Left cardiac atrium (tissue), 4 donors: Measurements from ENCODE around the gene SRC. TPM values are rescaled to one million over a fixed set of nuclear protein-coding genes. Genes with fewer than 3 reads are reported as not detected.
A peak's percentile ranks its signal among the peaks of the same experiment; 100 is the strongest.

Experiments
- ATAC-seq, 2 donors: fragments of 200-7000 bp; cut with Tn5 transposase; one replicate each; pipeline ENCODE4 v1.9.1; 2020; ENCODE audit warnings: mild to moderate bottlenecking in 2 of 2, moderate library complexity in 2 of 2
- DNase-seq: peaks from one replicate; pipeline ENCODE4 v3.0.0-alpha.2; 2020
- intact Hi-C, 2 donors: fragments of 100-400 bp; cut with DNase I; formaldehyde crosslinking; loops; one replicate each; pipeline versions ENCODE4 v1.14.1 to v1.15.1; 2022 to 2023
- total RNA-seq, 2 donors: library from RNA; stranded (reverse); fragmentation: NEBNext Ultra II Directional; extraction: Animal tissue kit (Norgen Biotek cat#: 25700); gene quantifications; one replicate each; pipeline ENCODE4 v1.2.1, GENCODE V29; 2021
- donor health status: DM: no; HTN: yes; CAD: no.
- donor health status: DM: no; HTN: yes; CAD: no; lungs with severe emphysema.
- donor health status: DM: yes; HTN: yes; CAD: no.
- donor health status: Dilated cardiomyopathy.

The SRC gene
- total RNA-seq, 2 donors from 2014 or later, result 9.2 to 10.2 TPM

DNA sequence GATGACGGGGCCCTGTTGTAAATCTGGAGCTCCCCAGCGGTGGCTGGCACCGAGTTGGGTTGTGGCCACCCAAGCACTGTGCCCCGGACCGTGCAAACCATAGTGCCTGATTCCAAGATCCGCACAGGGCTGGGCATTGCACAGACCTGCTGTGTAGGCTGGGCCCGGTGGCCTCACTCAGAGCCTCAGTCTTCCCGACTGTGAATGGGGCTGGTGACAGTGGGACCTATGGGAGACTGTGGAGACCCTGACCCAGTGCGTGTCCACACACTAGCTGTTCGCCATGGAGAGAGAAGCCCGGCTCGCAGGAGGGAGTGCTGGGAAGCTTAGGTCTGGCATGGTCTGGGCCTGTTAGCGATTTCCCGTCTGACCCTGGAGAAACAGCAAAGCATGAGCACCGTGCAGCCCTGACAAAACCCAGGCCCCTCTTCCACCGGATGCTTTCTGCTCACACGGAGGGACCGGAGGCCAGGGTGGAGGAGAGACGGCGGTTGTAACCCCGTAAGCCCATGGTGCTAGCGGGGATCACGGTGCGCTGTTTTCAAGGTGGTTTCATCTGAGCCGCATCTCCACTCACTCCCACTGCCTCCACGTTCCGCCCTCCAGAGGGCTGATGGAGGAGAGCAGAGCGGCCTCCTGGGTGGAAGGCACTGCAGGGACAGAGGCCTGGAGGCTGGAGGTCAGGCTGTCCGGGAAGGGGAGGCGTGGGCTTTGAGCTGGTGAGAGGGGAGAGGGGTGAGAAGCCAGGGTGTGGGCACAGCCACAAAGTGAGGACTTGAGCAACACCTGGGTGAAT lies 52.2 kb downstream of the SRC start:
- intact Hi-C loops, result no loop called here
- DNase-seq (no peak), ATAC-seq (no peak)

DNA sequence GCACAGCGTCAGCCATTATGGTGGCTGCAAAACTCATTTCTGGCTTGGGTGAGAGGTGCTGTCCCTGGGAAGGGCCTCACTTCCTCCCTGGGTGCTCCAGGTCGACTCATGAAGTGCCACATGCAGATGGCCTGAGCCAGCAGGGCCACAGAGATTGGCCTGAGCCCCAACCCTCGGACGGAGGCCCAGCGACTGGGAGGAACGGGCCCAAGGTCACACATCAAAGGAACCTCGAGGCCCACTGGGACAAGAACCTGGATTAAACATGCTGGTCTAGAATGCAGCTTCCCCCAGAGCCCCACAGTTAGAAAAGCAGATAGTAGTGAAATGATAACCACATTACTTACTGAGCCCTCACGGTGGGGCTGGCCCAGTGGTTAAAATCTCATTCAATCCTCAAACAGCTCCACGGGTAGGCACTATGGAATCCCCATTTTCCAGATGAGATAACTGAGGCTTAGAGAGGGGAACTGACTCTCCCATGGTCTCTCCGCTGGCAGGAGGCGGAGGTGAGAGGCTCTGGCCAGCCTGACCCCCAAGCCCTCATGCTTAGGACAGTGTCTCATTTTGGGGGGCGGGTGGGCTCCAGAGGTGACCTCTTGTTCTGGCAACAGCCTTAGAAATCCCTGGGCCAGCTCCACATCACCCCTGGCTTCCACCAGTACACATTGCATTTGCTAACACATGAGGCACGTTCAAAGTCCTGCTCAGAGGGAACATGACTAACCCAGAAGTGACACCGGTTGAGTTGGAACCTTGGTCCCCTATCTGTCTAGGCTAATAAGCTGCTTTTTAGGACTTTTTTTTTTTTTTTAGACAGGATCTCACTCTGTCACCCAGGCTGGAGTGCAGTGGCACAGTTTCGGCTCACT lies 53.0 kb downstream of the SRC start:
- intact Hi-C loops, result no loop called here
- no peak for ATAC-seq
- DNase-seq, result no peak

DNA sequence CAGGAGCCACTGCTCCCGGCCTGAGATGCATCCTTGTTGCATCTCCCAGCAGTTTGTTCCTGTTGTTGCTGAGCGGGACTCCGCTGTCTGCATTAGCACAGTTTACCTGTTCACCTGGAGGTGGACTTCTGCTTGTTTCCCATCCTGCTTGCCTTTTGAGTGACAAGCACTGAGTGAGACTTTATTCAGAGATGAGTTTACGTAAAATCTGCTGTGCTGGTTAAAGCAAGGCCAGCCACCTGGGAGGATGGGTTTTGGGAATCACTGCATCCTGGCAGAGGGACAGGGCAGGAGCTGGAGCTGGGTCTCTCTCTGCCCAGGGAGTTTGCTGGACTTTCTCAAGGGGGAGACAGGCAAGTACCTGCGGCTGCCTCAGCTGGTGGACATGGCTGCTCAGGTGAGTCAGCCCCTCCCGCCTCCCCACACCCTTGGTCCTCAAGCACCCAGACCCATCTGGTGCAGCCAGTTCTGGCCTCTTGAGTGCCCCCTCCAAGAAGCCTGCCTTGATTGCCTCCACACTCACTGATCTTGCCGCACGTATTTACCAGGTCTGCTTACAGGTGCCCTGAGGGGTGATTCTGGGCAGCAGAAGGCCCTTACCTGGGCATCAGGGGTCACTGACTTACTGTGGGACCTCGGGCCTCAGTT lies 55.5 kb downstream of the SRC start:
- no peak for DNase-seq
- no peak for ATAC-seq
- intact Hi-C loops, result no loop called here

DNA sequence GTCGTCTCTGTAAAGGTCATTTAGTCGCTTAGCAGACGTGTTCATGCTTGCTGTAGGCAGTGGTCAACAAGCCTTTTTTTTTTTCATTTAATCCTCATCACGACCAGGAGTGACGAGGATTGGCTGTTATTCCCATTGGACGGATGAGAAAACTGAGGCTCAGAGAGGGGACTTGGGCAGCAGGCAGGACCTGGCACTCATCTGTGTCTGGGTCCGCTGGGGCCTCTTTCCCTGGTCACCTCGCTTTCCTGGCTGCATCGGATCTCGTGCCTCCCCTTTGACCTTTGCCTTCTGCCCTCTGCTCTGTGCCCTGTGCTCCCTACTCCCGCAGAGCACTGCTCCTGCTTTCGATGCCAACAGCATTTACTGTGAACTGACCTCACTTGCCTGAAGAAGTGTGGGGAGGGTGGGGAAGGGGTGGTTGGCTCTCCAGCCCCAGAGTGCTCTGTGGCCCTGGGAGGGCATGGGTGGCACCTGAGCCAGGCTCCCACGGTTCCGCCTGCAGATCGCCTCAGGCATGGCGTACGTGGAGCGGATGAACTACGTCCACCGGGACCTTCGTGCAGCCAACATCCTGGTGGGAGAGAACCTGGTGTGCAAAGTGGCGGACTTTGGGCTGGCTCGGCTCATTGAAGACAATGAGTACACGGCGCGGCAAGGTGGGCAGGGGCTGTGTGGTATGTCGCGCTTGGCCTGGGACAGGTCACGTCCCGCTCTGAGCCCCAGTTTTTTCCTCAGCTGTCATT lies 56.2 kb downstream of the SRC start:
- ATAC-seq (no peak), DNase-seq (no peak)
- intact Hi-C loops, result no loop called here

DNA sequence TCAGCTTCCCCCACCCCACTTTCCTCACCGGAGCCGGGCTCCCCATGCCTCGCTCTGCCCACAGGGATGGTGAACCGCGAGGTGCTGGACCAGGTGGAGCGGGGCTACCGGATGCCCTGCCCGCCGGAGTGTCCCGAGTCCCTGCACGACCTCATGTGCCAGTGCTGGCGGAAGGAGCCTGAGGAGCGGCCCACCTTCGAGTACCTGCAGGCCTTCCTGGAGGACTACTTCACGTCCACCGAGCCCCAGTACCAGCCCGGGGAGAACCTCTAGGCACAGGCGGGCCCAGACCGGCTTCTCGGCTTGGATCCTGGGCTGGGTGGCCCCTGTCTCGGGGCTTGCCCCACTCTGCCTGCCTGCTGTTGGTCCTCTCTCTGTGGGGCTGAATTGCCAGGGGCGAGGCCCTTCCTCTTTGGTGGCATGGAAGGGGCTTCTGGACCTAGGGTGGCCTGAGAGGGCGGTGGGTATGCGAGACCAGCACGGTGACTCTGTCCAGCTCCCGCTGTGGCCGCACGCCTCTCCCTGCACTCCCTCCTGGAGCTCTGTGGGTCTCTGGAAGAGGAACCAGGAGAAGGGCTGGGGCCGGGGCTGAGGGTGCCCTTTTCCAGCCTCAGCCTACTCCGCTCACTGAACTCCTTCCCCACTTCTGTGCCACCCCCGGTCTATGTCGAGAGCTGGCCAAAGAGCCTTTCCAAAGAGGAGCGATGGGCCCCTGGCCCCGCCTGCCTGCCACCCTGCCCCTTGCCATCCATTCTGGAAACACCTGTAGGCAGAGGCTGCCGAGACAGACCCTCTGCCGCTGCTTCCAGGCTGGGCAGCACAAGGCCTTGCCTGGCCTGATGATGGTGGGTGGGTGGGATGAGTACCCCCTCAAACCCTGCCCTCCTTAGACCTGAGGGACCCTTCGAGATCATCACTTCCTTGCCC lies 57.4 kb downstream of the SRC start:
- ATAC-seq (no peak), DNase-seq (no peak)
- intact Hi-C loops, result no loop called here

DNA sequence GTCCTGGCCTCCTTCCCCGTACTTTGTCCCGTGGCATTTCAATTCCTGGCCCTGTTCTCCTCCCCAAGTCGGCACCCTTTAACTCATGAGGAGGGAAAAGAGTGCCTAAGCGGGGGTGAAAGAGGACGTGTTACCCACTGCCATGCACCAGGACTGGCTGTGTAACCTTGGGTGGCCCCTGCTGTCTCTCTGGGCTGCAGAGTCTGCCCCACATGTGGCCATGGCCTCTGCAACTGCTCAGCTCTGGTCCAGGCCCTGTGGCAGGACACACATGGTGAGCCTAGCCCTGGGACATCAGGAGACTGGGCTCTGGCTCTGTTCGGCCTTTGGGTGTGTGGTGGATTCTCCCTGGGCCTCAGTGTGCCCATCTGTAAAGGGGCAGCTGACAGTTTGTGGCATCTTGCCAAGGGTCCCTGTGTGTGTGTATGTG lies 58.5 kb downstream of the SRC start:
- intact Hi-C loops, result no loop called here
- ATAC-seq (no peak), DNase-seq (no peak)

DNA sequence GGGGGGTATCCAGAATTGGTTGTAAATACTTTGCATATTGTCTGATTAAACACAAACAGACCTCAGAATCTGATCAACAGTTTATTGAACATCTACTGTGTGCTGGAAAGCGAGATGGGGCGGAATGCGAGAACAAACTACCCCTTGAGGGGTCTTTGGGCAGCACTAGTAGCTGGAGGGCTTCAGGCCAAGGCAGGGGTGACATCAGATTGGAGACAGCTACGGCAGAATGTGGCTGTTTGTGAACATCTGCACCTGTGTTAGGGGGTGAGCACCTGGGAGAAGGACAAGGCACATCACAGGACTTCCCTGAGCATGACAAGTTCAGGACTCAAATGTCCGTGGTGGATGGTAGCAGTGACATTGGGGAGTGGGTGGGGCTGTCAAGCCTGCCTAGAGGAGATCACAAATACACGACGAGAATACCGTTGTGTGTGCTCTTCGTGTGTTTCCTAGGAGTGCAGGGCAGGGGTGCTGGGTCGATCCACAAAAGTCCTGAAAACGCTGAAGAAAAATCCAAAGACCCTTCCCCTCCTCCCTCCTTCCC lies 59.5 kb downstream of the SRC start:
- DNase-seq (no peak), ATAC-seq (no peak)
- intact Hi-C loops, result no loop called here

DNA sequence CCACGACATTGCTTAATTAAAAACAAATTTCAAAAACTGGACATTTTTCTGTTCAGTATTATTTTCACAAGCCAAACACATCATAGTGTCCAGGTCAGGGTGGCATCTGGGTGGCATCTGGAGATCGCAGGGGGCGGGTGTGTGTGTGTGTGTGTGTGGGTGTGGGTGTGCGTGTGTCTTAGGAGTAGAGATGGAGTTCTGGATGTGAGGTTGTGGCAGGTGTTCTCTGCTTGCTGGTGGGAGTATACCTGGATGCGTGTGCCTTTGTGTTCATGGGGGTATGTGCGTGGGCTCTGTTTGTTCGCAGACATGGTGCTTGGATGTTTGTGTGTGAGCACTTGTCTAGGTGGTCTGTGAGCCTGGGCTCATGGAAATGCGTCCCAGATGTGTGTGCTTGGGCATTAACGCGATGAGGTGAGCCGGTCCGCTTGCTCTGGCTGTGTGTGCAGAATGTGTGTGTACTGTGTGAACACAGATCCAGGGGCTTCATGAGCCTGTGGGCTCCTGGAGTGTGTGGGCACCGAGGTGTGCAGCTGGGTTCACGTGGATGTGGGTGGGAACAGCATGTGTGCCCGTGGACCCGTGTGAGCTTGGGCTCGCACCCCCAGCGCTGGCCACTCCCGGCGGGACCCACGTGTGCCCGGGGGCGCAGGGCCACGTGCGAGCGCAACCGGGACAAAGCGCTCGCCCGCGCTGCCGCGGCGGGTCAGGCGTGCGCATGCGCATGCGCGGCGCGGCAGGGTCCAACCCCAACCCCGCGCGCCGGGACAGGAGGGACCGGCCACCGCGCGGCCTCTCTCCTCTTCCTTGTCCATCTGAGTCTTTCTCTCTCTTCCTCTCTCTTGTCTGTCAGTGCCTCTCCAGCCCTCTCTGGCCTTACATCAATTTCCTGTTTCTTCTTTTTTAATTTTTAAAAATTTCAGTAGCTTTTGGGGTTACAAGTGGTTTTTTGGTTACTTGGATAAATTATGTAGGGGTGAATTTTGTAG lies 60.4 kb downstream of the SRC start:
- DNase-seq, result peak; percentile 46
- intact Hi-C loops, result no loop called here

DNA sequence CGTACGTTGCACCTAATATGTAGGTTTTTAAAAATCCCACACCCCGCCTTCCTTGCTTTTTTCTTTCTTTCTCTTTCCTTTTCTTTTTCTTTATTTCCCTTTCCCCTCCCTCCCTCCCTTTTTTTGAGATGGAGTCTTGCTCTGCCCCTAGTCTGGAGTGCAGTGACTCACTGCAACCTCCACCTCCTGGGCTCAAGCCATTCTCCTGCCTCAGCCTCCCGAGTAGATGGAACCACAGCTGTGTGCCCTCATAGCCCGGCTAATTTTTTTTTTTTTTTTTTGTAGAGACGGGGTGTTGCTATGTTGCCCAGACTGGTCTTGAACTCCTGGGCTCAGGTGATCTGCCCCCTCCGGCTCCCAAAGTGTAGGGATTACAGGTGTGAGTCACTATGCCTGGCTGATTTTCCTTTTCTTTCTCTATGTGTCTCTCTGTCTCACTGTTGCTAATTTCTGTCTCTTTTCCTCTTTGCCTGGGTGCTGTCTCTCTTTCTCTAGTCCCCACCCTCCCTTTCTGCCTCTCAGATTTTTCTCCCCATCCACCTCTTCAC lies 61.2 kb downstream of the SRC start:
- ATAC-seq, result peak in 1 of 2 donors; percentile 50
- intact Hi-C loops, result no loop called here
- no peak for DNase-seq

More for the DNA sequence above, 60.4 kb downstream of the SRC start:
- ATAC-seq, result peak; percentile 73

DNA sequence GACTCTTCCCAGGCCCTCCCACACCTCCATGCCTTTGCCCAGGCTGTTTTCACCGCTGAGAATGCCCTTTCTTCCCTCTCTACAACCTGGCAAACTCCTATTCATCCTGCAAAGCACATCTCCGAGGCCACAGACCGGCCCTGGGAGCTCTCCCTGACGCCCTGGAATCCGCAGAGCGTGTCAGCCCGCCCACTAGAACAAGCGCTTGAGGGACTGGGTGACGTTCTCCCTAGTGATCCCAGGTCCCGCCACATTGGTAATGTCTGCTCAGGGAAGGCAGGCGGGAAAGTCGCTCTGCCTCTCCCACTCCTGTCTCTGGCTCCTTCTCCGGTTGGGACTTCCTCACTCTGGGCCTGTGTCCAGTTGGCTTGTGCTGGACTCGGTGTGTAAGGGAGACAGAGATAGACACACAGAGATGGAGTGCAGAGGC lies 61.6 kb downstream of the SRC start:
- ATAC-seq (peak; percentile 16 to 49), DNase-seq (no peak)
- intact Hi-C loops, result no loop called here

DNA sequence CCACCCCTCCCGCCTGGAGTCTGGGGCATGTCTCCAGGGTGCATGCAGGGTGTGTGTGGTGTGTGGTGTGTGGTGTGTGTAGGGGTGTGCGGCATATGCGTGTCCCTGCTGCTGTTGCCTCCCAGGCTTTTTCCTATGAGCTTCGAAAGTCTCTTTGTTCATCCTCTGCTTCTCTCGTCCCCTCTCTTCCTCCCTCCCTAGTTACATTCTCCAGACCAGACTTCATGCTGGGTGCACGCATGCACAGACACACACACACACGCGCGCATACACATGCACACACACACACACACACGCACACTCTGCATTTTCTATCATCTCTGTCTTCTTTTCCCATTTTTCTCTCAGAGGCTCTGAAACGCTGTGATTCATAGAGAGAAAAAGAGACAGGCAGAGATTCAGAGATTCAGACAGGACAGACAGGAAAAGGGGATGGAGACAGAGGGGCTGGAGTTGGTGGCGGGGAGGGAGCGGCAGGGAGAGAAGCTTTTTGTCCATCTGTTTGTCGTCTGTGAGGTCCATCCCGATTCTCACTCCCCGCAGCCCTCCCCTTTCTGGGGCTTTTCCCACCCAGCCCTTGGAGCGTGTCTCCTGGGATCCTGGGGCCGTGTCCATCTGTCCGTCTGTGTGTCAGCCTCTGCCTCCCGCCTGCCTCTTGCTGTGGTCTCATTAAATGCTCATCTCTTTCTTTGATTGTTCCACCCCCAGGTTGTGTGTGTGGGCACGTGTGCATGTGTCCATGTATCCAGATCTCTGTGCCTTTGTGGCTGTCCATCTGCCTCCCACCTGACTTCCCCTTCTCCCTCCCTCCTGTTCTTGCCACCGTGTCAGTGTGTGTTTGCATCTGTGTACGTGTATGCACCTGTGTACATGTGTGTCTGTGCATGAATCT lies 62.6 kb downstream of the SRC start:
- no peak for DNase-seq
- intact Hi-C loops, result no loop called here
- ATAC-seq, result no peak

DNA sequence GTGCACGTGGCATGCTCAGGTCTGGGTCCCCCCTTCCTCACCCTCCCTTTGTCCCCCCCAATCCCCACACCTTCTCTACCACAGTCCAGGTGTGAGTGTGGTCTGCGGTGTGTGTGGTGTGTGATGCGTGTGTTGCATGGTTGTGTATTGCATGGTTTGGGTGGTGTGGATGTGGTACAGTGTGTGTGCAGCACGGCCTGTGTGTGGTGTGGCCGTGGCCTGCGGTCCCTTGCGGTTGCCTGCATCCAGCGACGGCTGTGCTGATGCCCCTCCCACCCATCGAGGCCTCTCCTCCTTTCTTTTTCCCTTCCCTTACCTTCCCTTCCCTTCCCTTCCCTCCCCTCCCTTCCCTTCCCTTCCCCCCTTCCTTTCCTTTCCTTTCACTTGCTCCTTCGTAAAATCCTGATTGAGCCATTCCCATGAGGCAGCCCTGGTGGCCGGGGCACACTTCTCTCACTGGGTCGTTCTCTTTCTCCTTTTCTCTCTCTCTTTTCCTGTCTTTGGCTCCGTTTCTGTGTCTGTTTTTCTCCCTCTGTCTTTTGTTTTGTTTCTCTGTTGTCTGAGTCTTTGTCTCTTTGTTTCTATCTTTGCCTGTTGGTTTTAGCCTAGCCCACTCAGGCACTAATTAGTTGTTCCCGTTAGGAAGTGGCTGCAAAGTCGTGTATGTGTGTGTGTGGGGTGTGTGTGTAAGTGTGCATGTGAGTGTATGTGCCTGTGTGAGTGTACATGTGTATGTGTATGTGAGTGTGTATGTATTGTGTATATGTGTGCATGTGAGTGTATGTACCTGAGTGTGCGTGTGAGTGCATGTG lies 65.7 kb downstream of the SRC start:
- ATAC-seq (no peak), DNase-seq (no peak)
- intact Hi-C loops, result no loop called here

DNA sequence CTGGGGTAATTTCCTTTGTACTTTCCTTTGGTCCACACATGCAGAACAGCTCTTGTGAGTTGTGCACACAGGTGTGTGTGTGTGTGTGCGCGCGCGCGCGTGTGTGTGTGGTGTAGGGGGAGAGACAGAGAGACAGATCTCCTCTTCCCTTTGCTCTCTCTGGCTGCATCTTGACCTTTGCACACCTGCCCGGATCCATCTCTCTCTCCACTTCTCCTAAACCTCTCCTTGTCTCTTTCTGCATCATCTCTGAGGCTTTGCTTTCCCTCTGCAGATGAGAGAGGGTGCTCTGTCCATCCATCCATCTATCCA lies 67.0 kb downstream of the SRC start:
- no peak for ATAC-seq
- intact Hi-C loops, result no loop called here
- DNase-seq, result no peak

DNA sequence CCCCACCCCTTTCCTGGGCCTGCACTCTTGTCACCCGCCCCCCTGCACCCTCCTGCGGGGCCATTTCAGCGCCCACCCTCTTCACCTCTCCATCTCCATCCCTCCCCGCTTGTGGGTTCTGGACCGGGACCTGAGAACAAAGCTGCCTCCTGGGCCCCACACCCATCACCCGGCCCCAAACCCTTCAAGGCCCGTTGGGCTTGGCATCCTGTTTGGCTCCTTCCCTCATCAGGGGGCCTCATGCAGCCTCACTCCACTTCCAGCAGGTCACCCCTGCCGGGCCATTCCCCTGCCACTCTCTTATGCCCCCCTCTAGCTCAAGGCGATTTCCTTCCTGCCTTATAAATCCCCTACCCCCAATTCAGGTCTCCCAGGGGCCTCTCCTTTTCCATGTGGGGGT lies 67.4 kb downstream of the SRC start:
- DNase-seq, result no peak
- intact Hi-C loops, result no loop called here
- ATAC-seq, result no peak
